DND-41 (cell line): ENCODE data around the gene MYO5A.

Experiments used
- EZH2 ChIP-seq: IDR thresholded peaks from 3 replicates; pipeline ENCODE4 v1.6.1; 2012; ENCODE audit warnings: borderline replicate concordance, low read depth, mild to moderate bottlenecking, moderate library complexity, low read length, inconsistent platforms; ENCODE audit not compliant: severe bottlenecking
- TF ChIP-seq, protein P1 (sequence below): IDR thresholded peaks from 2 replicates; pipeline ENCODE4 v1.5.1; 2012; ENCODE audit warnings: borderline replicate concordance, low read length, moderate library complexity, mild to moderate bottlenecking; ENCODE audit not compliant: poor library complexity, severe bottlenecking; ENCODE audit errors: extremely low read depth

DNA sequence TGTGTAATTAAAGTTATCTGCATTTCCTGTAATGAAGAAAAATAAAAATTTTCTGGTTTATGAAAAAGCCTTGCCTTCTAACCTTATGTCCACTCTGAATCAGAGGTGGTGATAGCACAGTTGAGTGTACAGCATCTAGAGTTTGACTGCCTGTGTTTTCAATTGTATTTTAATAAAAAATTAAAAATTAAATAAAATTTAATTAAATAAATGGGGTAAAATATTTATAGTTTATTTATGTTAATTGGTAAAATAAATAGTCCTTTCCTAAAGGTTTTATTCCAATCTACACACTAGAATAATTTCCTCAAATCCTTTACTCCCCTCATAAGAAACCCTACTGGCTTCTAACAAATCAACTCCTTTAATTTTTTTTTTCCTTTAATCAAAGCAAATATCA lies 121.3 kb downstream of the MYO5A start:
- TF ChIP-seq, protein P1, sequence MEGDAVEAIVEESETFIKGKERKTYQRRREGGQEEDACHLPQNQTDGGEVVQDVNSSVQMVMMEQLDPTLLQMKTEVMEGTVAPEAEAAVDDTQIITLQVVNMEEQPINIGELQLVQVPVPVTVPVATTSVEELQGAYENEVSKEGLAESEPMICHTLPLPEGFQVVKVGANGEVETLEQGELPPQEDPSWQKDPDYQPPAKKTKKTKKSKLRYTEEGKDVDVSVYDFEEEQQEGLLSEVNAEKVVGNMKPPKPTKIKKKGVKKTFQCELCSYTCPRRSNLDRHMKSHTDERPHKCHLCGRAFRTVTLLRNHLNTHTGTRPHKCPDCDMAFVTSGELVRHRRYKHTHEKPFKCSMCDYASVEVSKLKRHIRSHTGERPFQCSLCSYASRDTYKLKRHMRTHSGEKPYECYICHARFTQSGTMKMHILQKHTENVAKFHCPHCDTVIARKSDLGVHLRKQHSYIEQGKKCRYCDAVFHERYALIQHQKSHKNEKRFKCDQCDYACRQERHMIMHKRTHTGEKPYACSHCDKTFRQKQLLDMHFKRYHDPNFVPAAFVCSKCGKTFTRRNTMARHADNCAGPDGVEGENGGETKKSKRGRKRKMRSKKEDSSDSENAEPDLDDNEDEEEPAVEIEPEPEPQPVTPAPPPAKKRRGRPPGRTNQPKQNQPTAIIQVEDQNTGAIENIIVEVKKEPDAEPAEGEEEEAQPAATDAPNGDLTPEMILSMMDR = no peak
- no peak for TF ChIP-seq EZH2
